Dendritic cell treated with granulocyte-macrophage colony-stimulating factor and Interleukin-4, amounts not matched to agents 40 ng/mL and 50 ng/mL, for 4 days (primary cell): ENCODE data around the gene GCM1.

Source experiments
- H3K27ac Mint-ChIP-seq: one replicate; pipeline ENCODE4 v1.8.0; 2022; ENCODE audit warnings: mild to moderate bottlenecking, mixed read lengths
- H3K27me3 Mint-ChIP-seq: one replicate; pipeline ENCODE4 v1.8.0; 2022; ENCODE audit warnings: mild to moderate bottlenecking, mixed read lengths
- H3K36me3 Mint-ChIP-seq: one replicate; pipeline ENCODE4 v1.8.0; 2022; ENCODE audit warnings: low read depth, mixed read lengths
- H3K4me1 Mint-ChIP-seq: one replicate; pipeline ENCODE4 v1.8.0; 2022; ENCODE audit warnings: low read depth, mixed read lengths
- H3K4me3 Mint-ChIP-seq: one replicate; pipeline ENCODE4 v1.8.0; 2022; ENCODE audit warnings: mild to moderate bottlenecking, moderate library complexity, mixed read lengths
- H3K9me3 Mint-ChIP-seq: one replicate; pipeline ENCODE4 v1.8.0; 2022; ENCODE audit warnings: mixed read lengths
- intact Hi-C: fragments of 100-400 bp; cut with micrococcal nuclease; formaldehyde crosslinking; loops from one replicate; pipeline ENCODE4 v1.15.0; 2022

The GCM1 gene

GRCh38 chr6:53136000-53136609 lies 12.5 kb downstream of the GCM1 start:
- H3K27me3 Mint-ChIP-seq, result peaks cover under 1% of the 10 kb centered on the region
- H3K9me3 Mint-ChIP-seq, result no peaks in the 10 kb centered on the region
- H3K4me3 Mint-ChIP-seq, result no peak overlapping the region
- no peaks in the 10 kb centered on the region for H3K36me3 Mint-ChIP-seq
- no peak overlapping the region for H3K27ac Mint-ChIP-seq
- intact Hi-C loops, result no loop called here
- H3K4me1 Mint-ChIP-seq, result peaks cover 18% of the 10 kb centered on the region

- peaks cover 5% of the 10 kb centered on the region for H3K27me3 Mint-ChIP-seq
- no peaks in the 10 kb centered on the region for H3K36me3 Mint-ChIP-seq
- no peak overlapping the region for H3K27ac Mint-ChIP-seq
- peaks cover 4% of the 10 kb centered on the region for H3K4me1 Mint-ChIP-seq
- intact Hi-C loops, result no loop called here
- no peaks in the 10 kb centered on the region for H3K9me3 Mint-ChIP-seq
- H3K4me3 Mint-ChIP-seq, result no peak overlapping the region
Observed at GRCh38 chr6:53134601-53135235, 13.9 kb downstream of the GCM1 start.

- no peak overlapping the region for H3K4me3 Mint-ChIP-seq
- intact Hi-C loops, result no loop called here
- no peak overlapping the region for H3K27ac Mint-ChIP-seq
- no peaks in the 10 kb centered on the region for H3K36me3 Mint-ChIP-seq
- peaks cover 7% of the 10 kb centered on the region for H3K27me3 Mint-ChIP-seq
- no peaks in the 10 kb centered on the region for H3K4me1 Mint-ChIP-seq
- H3K9me3 Mint-ChIP-seq, result no peaks in the 10 kb centered on the region
Observed at GRCh38 chr6:53133961-53134360, 14.7 kb downstream of the GCM1 start.

GRCh38 chr6:53130569-53131290 lies 17.9 kb downstream of the GCM1 start:
- intact Hi-C loops, result no loop called here

GRCh38 chr6:53128842-53129241 lies 19.8 kb downstream of the GCM1 start:
- H3K36me3 Mint-ChIP-seq, result no peaks in the 10 kb centered on the region
- H3K27me3 Mint-ChIP-seq, result peaks cover 20% of the 10 kb centered on the region
- intact Hi-C loops, result no loop called here
- H3K27ac Mint-ChIP-seq, result no peak overlapping the region
- no peak overlapping the region for H3K4me3 Mint-ChIP-seq
- H3K4me1 Mint-ChIP-seq, result no peaks in the 10 kb centered on the region
- no peaks in the 10 kb centered on the region for H3K9me3 Mint-ChIP-seq

More at GRCh38 chr6:53130569-53131290, 17.9 kb downstream of the GCM1 start:
- peaks cover 20% of the 10 kb centered on the region for H3K27me3 Mint-ChIP-seq
- no peaks in the 10 kb centered on the region for H3K9me3 Mint-ChIP-seq
- H3K27ac Mint-ChIP-seq, result no peak overlapping the region
- no peaks in the 10 kb centered on the region for H3K4me1 Mint-ChIP-seq
- H3K36me3 Mint-ChIP-seq, result no peaks in the 10 kb centered on the region
- H3K4me3 Mint-ChIP-seq, result no peak overlapping the region

GRCh38 chr6:53125276-53125675 lies 23.4 kb downstream of the GCM1 start:
- Mint-ChIP-seq H3K4me3 (no peak overlapping the region), H3K27ac (no peak overlapping the region), H3K27me3 (peaks cover 21% of the 10 kb centered on the region), H3K9me3 (no peaks in the 10 kb centered on the region), H3K4me1 (no peaks in the 10 kb centered on the region), H3K36me3 (no peaks in the 10 kb centered on the region)
- intact Hi-C loops, result no loop called here

- no peak overlapping the region for H3K4me3 Mint-ChIP-seq
- no peaks in the 10 kb centered on the region for H3K4me1 Mint-ChIP-seq
- H3K36me3 Mint-ChIP-seq, result no peaks in the 10 kb centered on the region
- H3K27ac Mint-ChIP-seq, result no peak overlapping the region
- intact Hi-C loops, result no loop called here
- H3K27me3 Mint-ChIP-seq, result peaks cover 16% of the 10 kb centered on the region
- H3K9me3 Mint-ChIP-seq, result no peaks in the 10 kb centered on the region
Observed at GRCh38 chr6:53124131-53124800, 24.4 kb downstream of the GCM1 start.

- Mint-ChIP-seq H3K27me3 (peaks cover 4% of the 10 kb centered on the region), H3K9me3 (no peaks in the 10 kb centered on the region), H3K4me1 (no peaks in the 10 kb centered on the region), H3K4me3 (no peak overlapping the region), H3K36me3 (no peaks in the 10 kb centered on the region), H3K27ac (no peak overlapping the region)
- intact Hi-C loops, result no loop called here
Observed at GRCh38 chr6:53119772-53120409, 28.8 kb downstream of the GCM1 start.

GRCh38 chr6:53119349-53119748 lies 29.3 kb downstream of the GCM1 start:
- no peaks in the 10 kb centered on the region for H3K9me3 Mint-ChIP-seq
- no peaks in the 10 kb centered on the region for H3K4me1 Mint-ChIP-seq
- no peak overlapping the region for H3K4me3 Mint-ChIP-seq
- intact Hi-C loops, result no loop called here
- H3K27me3 Mint-ChIP-seq, result peaks cover 4% of the 10 kb centered on the region
- no peak overlapping the region for H3K27ac Mint-ChIP-seq
- H3K36me3 Mint-ChIP-seq, result no peaks in the 10 kb centered on the region

GRCh38 chr6:53115741-53116140 lies 32.9 kb downstream of the GCM1 start:
- intact Hi-C loops, result no loop called here

GRCh38 chr6:53115113-53115512 lies 33.5 kb downstream of the GCM1 start:
- Mint-ChIP-seq H3K36me3 (no peaks in the 10 kb centered on the region), H3K9me3 (no peaks in the 10 kb centered on the region), H3K27me3 (peaks cover 3% of the 10 kb centered on the region), H3K4me3 (no peak overlapping the region), H3K27ac (no peak overlapping the region), H3K4me1 (no peaks in the 10 kb centered on the region)
- intact Hi-C loops, result no loop called here

More at GRCh38 chr6:53115741-53116140, 32.9 kb downstream of the GCM1 start:
- no peak overlapping the region for H3K27ac Mint-ChIP-seq
- H3K27me3 Mint-ChIP-seq, result peaks cover 3% of the 10 kb centered on the region
- no peaks in the 10 kb centered on the region for H3K36me3 Mint-ChIP-seq
- H3K9me3 Mint-ChIP-seq, result no peaks in the 10 kb centered on the region
- H3K4me1 Mint-ChIP-seq, result no peaks in the 10 kb centered on the region
- H3K4me3 Mint-ChIP-seq, result no peak overlapping the region

- no peaks in the 10 kb centered on the region for H3K9me3 Mint-ChIP-seq
- no peak overlapping the region for H3K4me3 Mint-ChIP-seq
- intact Hi-C loops, result no loop called here
- no peaks in the 10 kb centered on the region for H3K36me3 Mint-ChIP-seq
- H3K27ac Mint-ChIP-seq, result no peak overlapping the region
- peaks cover 3% of the 10 kb centered on the region for H3K27me3 Mint-ChIP-seq
- H3K4me1 Mint-ChIP-seq, result no peaks in the 10 kb centered on the region
Observed at GRCh38 chr6:53113742-53114141, 34.9 kb downstream of the GCM1 start.

GRCh38 chr6:53112871-53113270 lies 35.8 kb downstream of the GCM1 start:
- Mint-ChIP-seq H3K27me3 (peaks cover 3% of the 10 kb centered on the region), H3K4me3 (no peak overlapping the region), H3K9me3 (no peaks in the 10 kb centered on the region), H3K4me1 (no peaks in the 10 kb centered on the region), H3K27ac (no peak overlapping the region), H3K36me3 (no peaks in the 10 kb centered on the region)
- intact Hi-C loops, result no loop called here

GRCh38 chr6:53112404-53112803 lies 36.2 kb downstream of the GCM1 start:
- Mint-ChIP-seq H3K36me3 (no peaks in the 10 kb centered on the region), H3K4me3 (no peak overlapping the region), H3K9me3 (no peaks in the 10 kb centered on the region), H3K27ac (no peak overlapping the region), H3K27me3 (peaks cover 3% of the 10 kb centered on the region), H3K4me1 (no peaks in the 10 kb centered on the region)
- intact Hi-C loops, result no loop called here
